GM18907 (cell line): ENCODE results near the gene SRSF8.
A peak's percentile ranks its signal among the peaks of the same experiment; 100 is the strongest.
"Not testable (repeated sequence)": the region's sequence is repeated elsewhere in the genome, so short reads cannot be mapped to it uniquely, and the experiment has no call there.

Experiments used
- ATAC-seq: cut with Tn5 transposase; IDR thresholded peaks from one replicate; pipeline ENCODE4 v1.9.1; 2021; ENCODE audit warnings: mild to moderate bottlenecking, moderate library complexity; ENCODE audit not compliant: unreplicated experiment

The SRSF8 gene

GRCh38 chr11:95066716-95067038 is at the start of gene SRSF8:
SRSF8 (plus strand) TSS chr11:95066919; CDS start chr11:95067227, 308 bp downstream.
- ATAC-seq = peak; percentile 53

- not testable (repeated sequence) for ATAC-seq
Observed at GRCh38 chr11:95021468-95021867, 45.3 kb upstream of the SRSF8 start.

- no peak for ATAC-seq
Observed at GRCh38 chr11:95024958-95025357, 41.8 kb upstream of the SRSF8 start, which contains the start of gene KDM4E. KDM4E (plus strand) TSS chr11:95025258; CDS start chr11:95025558, 300 bp downstream.

- ATAC-seq = not testable (repeated sequence)
Observed at GRCh38 chr11:95025594-95025993, 41.1 kb upstream of the SRSF8 start.

GRCh38 chr11:95028357-95028756 is 38.4 kb upstream of the SRSF8 start:
- no peak for ATAC-seq

- ATAC-seq = no peak
Observed at GRCh38 chr11:95033051-95033450, 33.7 kb upstream of the SRSF8 start.

GRCh38 chr11:95035316-95035715 is 31.4 kb upstream of the SRSF8 start:
- no peak for ATAC-seq

- not testable (repeated sequence) for ATAC-seq
Observed at GRCh38 chr11:95037356-95038035, 29.2 kb upstream of the SRSF8 start.

- no peak for ATAC-seq
Observed at GRCh38 chr11:95042239-95042638, 24.5 kb upstream of the SRSF8 start.

- no peak for ATAC-seq
Observed at GRCh38 chr11:95042906-95043305, 23.8 kb upstream of the SRSF8 start.

GRCh38 chr11:95044010-95044409 is 22.7 kb upstream of the SRSF8 start:
- ATAC-seq = no peak

GRCh38 chr11:95045812-95046211 is 20.9 kb upstream of the SRSF8 start:
- no peak for ATAC-seq

GRCh38 chr11:95049122-95049521 is 17.6 kb upstream of the SRSF8 start, which contains the start of gene KDM4F:
KDM4F (plus strand) TSS chr11:95049422.
- not testable (repeated sequence) for ATAC-seq

GRCh38 chr11:95050595-95051202 is 16.0 kb upstream of the SRSF8 start:
- ATAC-seq = no peak

GRCh38 chr11:95054356-95054755 is 12.4 kb upstream of the SRSF8 start:
- no peak for ATAC-seq

GRCh38 chr11:95055283-95055897 is 11.3 kb upstream of the SRSF8 start:
- peak; percentile 99 for ATAC-seq

GRCh38 chr11:95057959-95058358 is 8.8 kb upstream of the SRSF8 start:
- no peak for ATAC-seq

GRCh38 chr11:95058621-95059020 is 8.1 kb upstream of the SRSF8 start:
- ATAC-seq = no peak

GRCh38 chr11:95059046-95059445 is 7.7 kb upstream of the SRSF8 start:
- no peak for ATAC-seq

GRCh38 chr11:95065336-95065735 is 1.4 kb upstream of the SRSF8 start:
- no peak for ATAC-seq

GRCh38 chr11:95067039-95067840 is 521 bp downstream of the SRSF8 start:
- peak; percentile 74 for ATAC-seq
